ENCODE results near the gene MN1.
"Not testable (repeated sequence)": the region's sequence is repeated elsewhere in the genome, so short reads cannot be mapped to it uniquely, and the experiment has no call there.

The MN1 gene

GRCh38 chr22:27761665-27762064 is 39.9 kb downstream of the MN1 start:
- DNase-seq (ENCODE audit: low read depth) = no peak

- no peak for DNase-seq (ENCODE audit: low read depth)
These were observed 40.6 kb downstream of the MN1 start for GRCh38 chr22:27761000-27761399.

GRCh38 chr22:27760474-27760873 is 41.1 kb downstream of the MN1 start:
- no peak for DNase-seq (ENCODE audit: low read depth)

- DNase-seq (ENCODE audit: low read depth) = no peak
These were observed 43.5 kb downstream of the MN1 start for GRCh38 chr22:27757928-27758525.

GRCh38 chr22:27756212-27756660 is 45.3 kb downstream of the MN1 start:
- DNase-seq (ENCODE audit: low read depth) = no peak

GRCh38 chr22:27755521-27756211 is 45.9 kb downstream of the MN1 start:
- no peak for DNase-seq (ENCODE audit: low read depth)

GRCh38 chr22:27754888-27755480 is 46.6 kb downstream of the MN1 start:
- no peak for DNase-seq (ENCODE audit: low read depth)

- no peak for DNase-seq (ENCODE audit: low read depth)
These were observed 47.2 kb downstream of the MN1 start for GRCh38 chr22:27754247-27754887.

GRCh38 chr22:27752771-27753170 is 48.8 kb downstream of the MN1 start:
- peak; percentile 37 for DNase-seq (ENCODE audit: low read depth)

- no peak for DNase-seq (ENCODE audit: low read depth)
These were observed 49.4 kb downstream of the MN1 start for GRCh38 chr22:27752141-27752540.

- no peak for DNase-seq (ENCODE audit: low read depth)
These were observed 50.1 kb downstream of the MN1 start for GRCh38 chr22:27751277-27752070.

- no peak for DNase-seq (ENCODE audit: low read depth)
These were observed 50.8 kb downstream of the MN1 start for GRCh38 chr22:27750584-27751265.

GRCh38 chr22:27749597-27750225 is 51.8 kb downstream of the MN1 start:
- no peak for DNase-seq (ENCODE audit: low read depth)

GRCh38 chr22:27748751-27749191 is 52.8 kb downstream of the MN1 start:
- DNase-seq (ENCODE audit: low read depth) = peak; percentile 35

- no peak for DNase-seq (ENCODE audit: low read depth)
These were observed 53.2 kb downstream of the MN1 start for GRCh38 chr22:27748349-27748748.

GRCh38 chr22:27747396-27748221 is 53.9 kb downstream of the MN1 start:
- DNase-seq (ENCODE audit: low read depth) = no peak

- DNase-seq (ENCODE audit: low read depth) = no peak
These were observed 54.6 kb downstream of the MN1 start for GRCh38 chr22:27746918-27747317.

GRCh38 chr22:27745809-27746208 is 55.7 kb downstream of the MN1 start:
- DNase-seq (ENCODE audit: low read depth) = no peak

GRCh38 chr22:27745154-27745553 is 56.4 kb downstream of the MN1 start:
- no peak for DNase-seq (ENCODE audit: low read depth)

GRCh38 chr22:27744078-27744477 is 57.5 kb downstream of the MN1 start:
- not testable (repeated sequence) for DNase-seq (ENCODE audit: low read depth)

All from GM04503 (cell line).